ENCODE data around the gene SCTR.

The SCTR gene

GRCh38 chr2:119523952-119524694 lies at the start of gene SCTR:
TSS of gene SCTR (minus strand) at chr2:119524483. CDS start at chr2:119524226, 257 bp downstream.
- no peak for DNase-seq (ENCODE audit: low spot score)

- DNase-seq (ENCODE audit: low spot score): no peak
These were observed 43.0 kb upstream of the SCTR start for GRCh38 chr2:119567292-119567691.

- DNase-seq (ENCODE audit: low spot score): no peak
These were observed 41.2 kb upstream of the SCTR start for GRCh38 chr2:119565481-119565880.

DNA sequence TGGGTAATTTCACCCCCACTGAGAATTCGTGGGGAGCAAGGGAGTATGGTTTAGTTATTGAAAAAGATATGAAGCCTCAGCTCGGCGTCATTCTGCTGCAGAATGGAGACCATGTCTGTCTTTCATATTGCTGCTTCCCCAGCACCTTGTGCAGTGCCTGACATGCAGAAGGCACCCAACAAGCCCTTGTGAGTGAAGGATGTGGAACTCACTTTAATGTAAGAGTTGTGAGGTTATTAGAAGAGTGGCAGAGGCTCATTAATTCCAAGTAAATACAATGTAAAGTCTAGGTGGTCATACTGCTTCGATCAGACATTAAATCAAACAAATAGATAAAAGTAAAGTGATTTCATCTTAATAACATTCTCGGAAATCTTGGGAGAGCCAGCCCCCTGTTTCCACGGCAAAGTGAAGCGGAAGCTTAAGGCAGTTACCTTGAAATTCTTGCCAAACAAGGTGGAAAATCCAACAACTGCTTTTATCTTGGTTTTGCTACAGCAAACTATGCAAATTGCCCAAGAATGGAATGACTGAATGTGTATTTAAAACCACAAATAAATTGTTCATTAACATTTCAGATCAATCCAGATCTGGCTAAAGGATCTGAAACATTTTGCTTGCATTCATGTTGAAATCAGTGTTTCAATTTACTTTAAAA lies 29.5 kb upstream of the SCTR start:
- DNase-seq (ENCODE audit: low spot score): no peak

- no peak for DNase-seq (ENCODE audit: low spot score)
These were observed 28.6 kb upstream of the SCTR start for GRCh38 chr2:119552902-119553301.

- DNase-seq (ENCODE audit: low spot score): no peak
These were observed 26.6 kb upstream of the SCTR start for GRCh38 chr2:119550856-119551255.

GRCh38 chr2:119550346-119550745 lies 26.1 kb upstream of the SCTR start:
- DNase-seq (ENCODE audit: low spot score): no peak

- DNase-seq (ENCODE audit: low spot score): no peak
These were observed 25.0 kb upstream of the SCTR start for GRCh38 chr2:119549241-119549640.

DNA sequence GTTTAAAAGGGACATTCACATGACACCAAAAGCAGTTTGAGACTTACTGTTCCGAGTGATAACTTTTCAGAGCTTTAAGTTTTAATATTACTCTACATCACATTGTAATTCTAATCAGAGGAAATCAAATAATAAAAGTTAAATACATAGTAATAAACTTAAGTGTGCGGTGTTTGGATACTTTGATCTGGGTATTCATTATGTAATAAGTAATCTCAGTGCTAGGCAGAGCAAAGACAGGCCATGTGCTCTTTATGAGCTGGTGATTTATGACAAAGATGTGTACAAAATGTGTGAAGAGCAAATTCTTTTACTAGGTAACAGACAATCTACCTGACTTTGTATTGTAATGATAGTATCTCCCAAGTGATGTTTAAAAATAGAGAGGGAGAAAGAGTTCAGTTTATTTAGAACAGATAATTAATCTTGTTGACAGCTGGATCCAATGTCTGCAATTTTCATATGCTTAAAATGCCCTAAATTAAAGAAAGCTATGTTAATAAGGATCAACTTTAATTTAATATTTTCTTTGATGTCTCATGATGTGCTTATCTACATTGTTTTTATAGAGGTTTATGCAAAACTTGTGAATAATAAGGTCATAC lies 24.3 kb upstream of the SCTR start:
- no peak for DNase-seq (ENCODE audit: low spot score)

DNA sequence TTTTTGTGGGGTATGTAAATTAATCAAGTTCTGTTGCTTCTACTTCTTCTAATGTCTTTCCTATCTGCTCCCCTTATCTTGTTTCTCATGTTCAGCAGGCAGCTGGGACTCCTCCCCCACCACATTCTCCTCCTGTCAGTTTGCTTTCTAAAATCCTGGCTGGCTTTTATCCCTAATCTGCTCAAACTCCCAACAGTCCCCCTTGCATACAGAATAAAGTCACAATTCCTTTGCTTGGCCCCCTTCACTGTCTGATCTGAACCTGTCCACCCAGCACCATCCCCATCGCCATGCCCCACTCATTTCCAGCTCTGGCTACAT lies 22.1 kb upstream of the SCTR start:
- DNase-seq (ENCODE audit: low spot score): no peak

- no peak for DNase-seq (ENCODE audit: low spot score)
These were observed 21.6 kb upstream of the SCTR start for GRCh38 chr2:119545754-119546446.

DNA sequence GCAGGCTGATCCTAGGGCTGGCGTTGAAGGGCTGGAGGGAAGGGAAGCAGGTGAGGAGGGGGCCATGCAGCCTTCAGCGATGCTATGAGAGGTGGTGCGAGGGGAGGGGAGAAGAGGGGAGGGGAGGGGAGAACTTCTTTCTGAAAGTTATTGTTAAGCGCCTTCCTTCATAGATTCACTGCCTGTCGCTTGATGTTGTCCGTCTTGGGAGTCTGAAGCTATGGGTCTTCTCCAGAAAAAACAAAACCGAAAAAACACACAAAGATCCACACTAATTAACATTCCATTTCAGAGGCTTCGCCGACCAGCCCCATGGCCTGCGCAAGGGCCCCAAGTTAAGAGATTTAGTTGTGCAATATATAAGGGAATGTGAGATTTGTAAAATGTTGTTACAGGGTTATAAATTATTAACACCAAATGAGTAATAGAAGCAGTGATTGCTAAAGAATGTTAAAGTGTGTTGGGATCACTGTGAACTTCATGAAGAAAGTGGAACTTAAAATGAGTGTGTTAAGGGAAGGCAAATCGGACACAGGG lies 20.7 kb upstream of the SCTR start:
- DNase-seq (ENCODE audit: low spot score): no peak

DNA sequence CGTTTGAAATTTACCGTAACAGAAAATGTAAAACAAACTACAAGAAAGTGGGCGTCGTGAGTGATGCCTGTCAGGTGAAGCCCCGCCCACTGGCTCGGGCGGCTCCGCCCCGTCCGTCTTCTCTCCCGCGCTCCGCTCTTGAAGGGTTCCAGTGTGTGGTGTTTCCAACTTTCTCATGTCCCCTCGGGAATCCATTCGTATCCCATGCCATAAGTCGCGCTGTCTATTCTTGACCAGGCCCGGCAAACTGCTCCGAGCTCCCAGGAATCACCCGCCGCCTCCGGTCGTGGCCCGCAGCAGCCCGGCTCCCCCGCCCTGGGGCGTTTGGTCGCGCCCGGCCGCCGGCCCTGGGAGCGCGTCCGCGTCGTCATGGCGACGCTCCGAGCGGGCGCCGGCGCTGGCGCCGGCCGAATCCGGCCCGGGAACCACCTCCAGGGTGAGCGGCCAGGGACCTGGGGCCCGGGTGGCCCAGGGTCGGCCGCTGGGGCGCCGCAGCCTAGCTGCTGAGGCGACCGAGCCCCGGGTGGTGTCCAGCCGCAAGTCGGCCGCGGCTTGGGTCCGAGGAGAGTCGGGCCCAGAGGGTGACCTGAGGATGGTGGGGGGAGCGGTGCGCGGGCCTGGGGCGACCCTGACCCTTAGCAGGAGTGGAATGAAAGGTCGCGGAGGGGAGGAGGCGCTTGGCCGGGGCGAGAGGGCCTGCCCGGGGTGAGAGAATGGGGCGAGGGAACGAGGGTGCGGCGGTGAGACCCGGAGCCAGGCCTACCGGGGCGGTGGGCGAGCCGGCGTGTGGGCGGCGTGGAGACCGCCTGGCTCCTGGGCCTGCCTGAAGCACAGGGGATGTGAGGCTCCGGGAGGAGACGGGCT lies 20.0 kb upstream of the SCTR start, which contains the start of gene CFAP221:
TSS of gene CFAP221 (plus strand) at position 375 of the 864 bp plus-strand sequence. CDS start 1,683 bp downstream, outside the sequence.
- peak; percentile 85 for DNase-seq (ENCODE audit: low spot score)

GRCh38 chr2:119541476-119541875 lies 17.2 kb upstream of the SCTR start:
- DNase-seq (ENCODE audit: low spot score): no peak

GRCh38 chr2:119537792-119538191 lies 13.5 kb upstream of the SCTR start:
- DNase-seq (ENCODE audit: low spot score): no peak

- no peak for DNase-seq (ENCODE audit: low spot score)
These were observed 12.4 kb upstream of the SCTR start for GRCh38 chr2:119536707-119537106.

DNA sequence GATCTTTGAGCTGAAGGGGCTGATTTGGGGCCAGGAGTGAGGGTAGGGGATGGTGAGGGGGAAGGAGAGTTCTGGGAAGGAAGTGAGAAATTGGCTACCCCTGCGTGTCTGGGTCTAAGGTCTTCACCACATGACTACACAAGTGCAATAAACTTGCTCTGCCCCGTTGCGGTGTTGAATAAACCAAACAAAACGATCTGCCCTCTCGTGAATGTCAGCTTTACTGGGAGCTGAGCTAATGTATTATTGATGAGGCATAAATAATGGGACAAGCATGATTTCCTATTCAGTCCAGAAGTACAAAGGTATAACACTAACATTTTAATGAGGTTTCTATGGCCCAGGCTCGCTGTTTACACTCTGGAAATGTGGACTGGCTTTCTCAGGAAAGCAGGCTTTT lies 11.9 kb upstream of the SCTR start:
- no peak for DNase-seq (ENCODE audit: low spot score)

- DNase-seq (ENCODE audit: low spot score): no peak
These were observed 9.3 kb upstream of the SCTR start for GRCh38 chr2:119533560-119533959.

DNA sequence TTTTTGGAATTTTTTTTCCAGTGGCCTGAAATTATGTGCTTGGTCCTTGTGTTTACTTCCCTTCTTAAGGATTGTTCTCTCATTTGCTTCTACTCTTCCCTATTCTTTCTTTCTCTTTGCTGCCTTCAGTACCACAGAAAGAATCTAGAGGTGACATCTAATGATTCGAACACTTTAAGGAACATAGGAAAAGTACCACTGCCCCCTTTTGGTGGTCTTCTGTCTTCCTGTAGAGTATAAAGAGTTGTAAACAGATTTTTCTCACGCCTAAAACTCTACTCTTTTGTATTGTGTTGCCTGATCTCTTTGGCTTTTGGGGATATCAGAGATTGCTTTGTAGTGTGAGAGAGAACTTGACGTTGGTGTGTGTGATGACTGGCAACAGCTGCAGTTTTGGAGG lies 7.0 kb upstream of the SCTR start:
- DNase-seq (ENCODE audit: low spot score): no peak

GRCh38 chr2:119527999-119528398 lies 3.7 kb upstream of the SCTR start:
- DNase-seq (ENCODE audit: low spot score): no peak

DNA sequence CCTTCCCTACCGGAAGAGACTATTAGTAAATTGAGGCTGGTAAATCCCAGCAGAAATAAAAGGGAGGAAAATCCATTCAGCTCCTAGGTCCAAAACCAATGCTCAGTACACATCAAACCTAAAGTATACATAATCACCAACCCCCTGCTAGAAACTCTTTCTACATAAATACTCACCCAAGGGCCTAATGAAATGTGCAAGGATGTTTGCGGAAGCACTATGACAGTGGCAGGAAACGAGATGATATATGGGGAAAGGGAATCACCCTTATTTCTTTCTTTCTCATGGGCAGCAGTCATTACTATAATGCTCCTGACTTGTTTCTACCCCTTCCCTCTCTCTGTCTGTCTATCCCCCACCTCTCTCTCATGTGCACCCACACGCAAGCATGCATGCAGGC lies 1.3 kb upstream of the SCTR start:
- DNase-seq (ENCODE audit: low spot score): peak; percentile 31
